Esophagus squamous epithelium (tissue), 4 donors: ENCODE measurements around the gene OPCML.

Source experiments
- CTCF ChIP-seq, 6 experiments: fragments of 450-650 bp in 4 of 6; fragments of 200-600 bp in 2 of 6; sonication (generic) in 2 of 6; IDR thresholded peaks; one replicate each; pipeline ENCODE4 v1.5.1; 2016 to 2019; ENCODE audit warnings: antibody characterized with exemption in 6 of 6, mild to moderate bottlenecking in 4 of 6, moderate library complexity in 4 of 6
- POLR2A ChIP-seq, 4 donors: fragments of 450-650 bp; IDR thresholded peaks; one replicate each; pipeline ENCODE4 v1.6.1; 2017; ENCODE audit warnings: antibody characterized with exemption in 4 of 4, mild to moderate bottlenecking in 4 of 4, moderate library complexity in 3 of 4

GRCh38 chr11:133249530-133249929, 282.8 kb downstream of the OPCML start:
- TF ChIP-seq CTCF (IDR thresholded peaks at IDR 0.05) (no peak), POLR2A (IDR thresholded peaks at IDR 0.05) (no peak)
